MCF 10A (cell line): ENCODE results near the gene VEZF1. TPM values are rescaled to one million over a fixed set of nuclear protein-coding genes. Genes with fewer than 3 reads are reported as not detected.

ENCODE experiments used
- BruUV-seq: library from RNA; stranded (reverse); fragments of 400-500 nt; replicated peaks from 2 replicates; lab custom pipeline; 2021; lab: Mats Ljungman, UMichigan
- CTCF ChIA-PET: fragments of 300-600 bp; sonication (Branson Sonifier 250); formaldehyde crosslinking; extraction: SDS; loops from one replicate; lab custom pipeline; 2021; ENCODE audit warnings: antibody characterized with exemption, inconsistent platforms; lab: Yijun Ruan, JAX
- POLR2A ChIA-PET: fragments of 300-600, 350-650 bp; sonication (Branson Sonifier 250); formaldehyde crosslinking; extraction: SDS; loops from one replicate; lab custom pipeline; 2020; ENCODE audit warnings: antibody characterized with exemption, inconsistent platforms; lab: Yijun Ruan, JAX
- DNase-seq: peaks from one replicate; pipeline ENCODE4 v3.0.0-alpha.2; 2018; ENCODE audit not compliant: unreplicated experiment
- H3K27ac Mint-ChIP-seq: one replicate; pipeline ENCODE4 v1.8.0; 2022; ENCODE audit warnings: mild to moderate bottlenecking, low read depth, mixed read lengths; ENCODE audit not compliant: unreplicated experiment
- H3K27me3 Mint-ChIP-seq: one replicate; pipeline ENCODE4 v1.8.0; 2022; ENCODE audit warnings: mixed read lengths; ENCODE audit not compliant: insufficient read depth, unreplicated experiment
- H3K36me3 Mint-ChIP-seq: one replicate; pipeline ENCODE4 v1.8.0; 2022; ENCODE audit warnings: mild to moderate bottlenecking, moderate library complexity, mixed read lengths; ENCODE audit not compliant: insufficient read depth, unreplicated experiment
- H3K4me1 Mint-ChIP-seq: one replicate; pipeline ENCODE4 v1.8.0; 2022; ENCODE audit warnings: mixed read lengths; ENCODE audit not compliant: insufficient read depth, unreplicated experiment
- H3K4me3 Mint-ChIP-seq: one replicate; pipeline ENCODE4 v1.8.0; 2022; ENCODE audit warnings: mild to moderate bottlenecking, moderate library complexity, mixed read lengths; ENCODE audit not compliant: unreplicated experiment
- H3K9me3 Mint-ChIP-seq: one replicate; pipeline ENCODE4 v1.8.0; 2022; ENCODE audit warnings: mixed read lengths; ENCODE audit not compliant: unreplicated experiment
- intact Hi-C: fragments of 100-400 bp; cut with micrococcal nuclease; formaldehyde crosslinking; loops from 2 replicates; pipeline ENCODE4 v1.14.1; 2022
- total RNA-seq: library from RNA; stranded (reverse); gene quantifications from 2 replicates; pipeline ENCODE4 v1.2.3, GENCODE V29; 2022
- TF ChIP-seq, protein P1 (sequence below): fragments of 200-600 bp; IDR thresholded peaks from one replicate; pipeline ENCODE4 v1.8.0; 2022; ENCODE audit warnings: antibody characterized with exemption, mild to moderate bottlenecking; ENCODE audit not compliant: unreplicated experiment

Gene VEZF1
- total RNA-seq, 1 experiment from 2014 or later, result 66.8 TPM

DNA sequence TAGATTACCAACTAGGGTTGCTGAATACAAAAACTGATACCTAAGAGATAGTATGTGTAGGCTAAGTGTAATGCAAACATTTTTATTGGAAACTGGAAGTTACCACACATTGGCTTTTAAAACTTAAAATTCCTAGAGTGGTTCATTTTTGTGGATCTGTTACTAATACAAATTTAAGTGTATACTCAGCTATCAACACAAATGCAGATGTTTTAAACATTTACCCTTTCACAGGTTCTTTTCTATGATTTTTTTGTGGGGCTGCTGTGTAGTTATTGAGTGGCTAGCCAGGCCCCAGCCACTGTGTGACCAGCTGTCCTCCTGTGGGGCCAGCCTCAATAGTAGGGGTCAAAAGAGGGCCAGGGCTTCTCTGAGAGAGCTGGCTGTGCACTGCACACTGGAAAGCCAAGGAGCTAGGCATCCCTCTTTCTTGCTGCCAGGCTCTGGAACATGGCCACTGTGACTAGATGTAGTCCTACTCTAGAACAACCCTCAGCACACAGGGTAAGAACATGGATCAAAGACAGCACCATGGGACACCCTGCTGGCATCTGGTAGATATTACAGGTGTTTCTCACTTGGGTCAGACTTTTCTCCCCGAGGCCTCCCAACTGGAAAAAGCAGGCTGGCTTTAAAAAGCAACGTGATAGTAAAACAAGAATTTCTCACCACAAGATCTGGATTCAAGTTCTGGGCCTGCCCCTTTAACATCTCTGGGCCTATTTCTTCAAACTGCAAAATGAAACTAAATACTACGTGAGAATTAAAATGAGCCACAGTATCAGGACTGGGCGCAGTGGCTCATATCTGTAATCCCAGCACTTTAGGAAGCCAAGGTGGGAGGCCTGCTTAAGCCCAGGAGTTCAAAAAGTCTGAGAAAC is 7.3 kb upstream of the VEZF1 start:
- intact Hi-C loops, result loop anchor here (1.0 to 10.0 kb wide), 4 partner anchors 103 to 891 kb away; no protein-coding TSS in a partner anchor
- POLR2A ChIA-PET, result interaction anchor here (0.6 to 6.5 kb wide), 13 partner anchors 9 to 825 kb away, joined by 3 to 52 read pairs (median 3); partner anchors contain the start of genes MRPS23 and SRSF1
- Mint-ChIP-seq H3K4me3 (no peak overlapping the region), H3K27me3 (no peaks in the 10 kb centered on the region), H3K9me3 (no peaks in the 10 kb centered on the region), H3K4me1 (peaks cover 6% of the 10 kb centered on the region), H3K36me3 (peaks cover 53% of the 10 kb centered on the region), H3K27ac (peak overlapping the region; percentile 50)
- CTCF ChIA-PET, result interaction anchor here (0.6 to 15.6 kb wide), 16 partner anchors 40 to 887 kb away, joined by 3 to 418 read pairs (median 4); partner anchors contain the start of gene MRPS23
- no TSS peak for BruUV-seq
- TF ChIP-seq, protein P1, sequence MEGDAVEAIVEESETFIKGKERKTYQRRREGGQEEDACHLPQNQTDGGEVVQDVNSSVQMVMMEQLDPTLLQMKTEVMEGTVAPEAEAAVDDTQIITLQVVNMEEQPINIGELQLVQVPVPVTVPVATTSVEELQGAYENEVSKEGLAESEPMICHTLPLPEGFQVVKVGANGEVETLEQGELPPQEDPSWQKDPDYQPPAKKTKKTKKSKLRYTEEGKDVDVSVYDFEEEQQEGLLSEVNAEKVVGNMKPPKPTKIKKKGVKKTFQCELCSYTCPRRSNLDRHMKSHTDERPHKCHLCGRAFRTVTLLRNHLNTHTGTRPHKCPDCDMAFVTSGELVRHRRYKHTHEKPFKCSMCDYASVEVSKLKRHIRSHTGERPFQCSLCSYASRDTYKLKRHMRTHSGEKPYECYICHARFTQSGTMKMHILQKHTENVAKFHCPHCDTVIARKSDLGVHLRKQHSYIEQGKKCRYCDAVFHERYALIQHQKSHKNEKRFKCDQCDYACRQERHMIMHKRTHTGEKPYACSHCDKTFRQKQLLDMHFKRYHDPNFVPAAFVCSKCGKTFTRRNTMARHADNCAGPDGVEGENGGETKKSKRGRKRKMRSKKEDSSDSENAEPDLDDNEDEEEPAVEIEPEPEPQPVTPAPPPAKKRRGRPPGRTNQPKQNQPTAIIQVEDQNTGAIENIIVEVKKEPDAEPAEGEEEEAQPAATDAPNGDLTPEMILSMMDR, result peak; percentile 70
- DNase-seq, result peak; percentile 85

DNA sequence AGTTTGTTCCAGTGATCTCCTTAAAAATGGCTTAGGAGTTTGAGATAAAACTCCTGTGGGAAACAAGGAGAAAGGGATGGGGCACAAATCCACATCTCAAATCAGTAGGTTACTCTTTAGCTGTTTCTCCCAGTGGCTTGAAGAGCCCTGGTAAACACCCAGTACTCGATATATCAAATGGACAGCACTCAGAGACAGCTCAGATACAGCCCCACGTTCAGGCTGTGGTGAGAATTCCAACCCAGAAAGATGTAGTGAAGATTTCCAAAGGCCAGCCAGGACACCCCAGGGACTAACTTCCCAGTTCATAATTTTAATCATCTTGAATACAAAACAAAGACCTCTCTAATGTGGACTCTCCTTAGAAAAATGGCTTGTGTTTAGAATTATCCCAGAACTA is 6.4 kb upstream of the VEZF1 start:
- ChIA-PET CTCF (interaction anchor here (0.6 to 15.6 kb wide), 12 partner anchors 41 to 886 kb away, joined by 3 to 418 read pairs (median 4); partner anchors contain the start of gene MRPS23), POLR2A (interaction anchor here (0.6 to 6.5 kb wide), 12 partner anchors 8 to 825 kb away, joined by 3 to 52 read pairs (median 5); partner anchors contain the start of genes MRPS23 and SRSF1)
- BruUV-seq, result no TSS peak
- TF ChIP-seq, protein P1, result no peak
- H3K9me3 Mint-ChIP-seq, result no peaks in the 10 kb centered on the region
- no peaks in the 10 kb centered on the region for H3K27me3 Mint-ChIP-seq
- H3K4me3 Mint-ChIP-seq, result no peak overlapping the region
- DNase-seq, result no peak
- peaks cover 47% of the 10 kb centered on the region for H3K36me3 Mint-ChIP-seq
- peaks cover 10% of the 10 kb centered on the region for H3K4me1 Mint-ChIP-seq
- intact Hi-C loops, result loop anchor here (2.0 to 10.0 kb wide), 2 partner anchors 102 to 890 kb away; no protein-coding TSS in a partner anchor
- H3K27ac Mint-ChIP-seq, result no peak overlapping the region

DNA sequence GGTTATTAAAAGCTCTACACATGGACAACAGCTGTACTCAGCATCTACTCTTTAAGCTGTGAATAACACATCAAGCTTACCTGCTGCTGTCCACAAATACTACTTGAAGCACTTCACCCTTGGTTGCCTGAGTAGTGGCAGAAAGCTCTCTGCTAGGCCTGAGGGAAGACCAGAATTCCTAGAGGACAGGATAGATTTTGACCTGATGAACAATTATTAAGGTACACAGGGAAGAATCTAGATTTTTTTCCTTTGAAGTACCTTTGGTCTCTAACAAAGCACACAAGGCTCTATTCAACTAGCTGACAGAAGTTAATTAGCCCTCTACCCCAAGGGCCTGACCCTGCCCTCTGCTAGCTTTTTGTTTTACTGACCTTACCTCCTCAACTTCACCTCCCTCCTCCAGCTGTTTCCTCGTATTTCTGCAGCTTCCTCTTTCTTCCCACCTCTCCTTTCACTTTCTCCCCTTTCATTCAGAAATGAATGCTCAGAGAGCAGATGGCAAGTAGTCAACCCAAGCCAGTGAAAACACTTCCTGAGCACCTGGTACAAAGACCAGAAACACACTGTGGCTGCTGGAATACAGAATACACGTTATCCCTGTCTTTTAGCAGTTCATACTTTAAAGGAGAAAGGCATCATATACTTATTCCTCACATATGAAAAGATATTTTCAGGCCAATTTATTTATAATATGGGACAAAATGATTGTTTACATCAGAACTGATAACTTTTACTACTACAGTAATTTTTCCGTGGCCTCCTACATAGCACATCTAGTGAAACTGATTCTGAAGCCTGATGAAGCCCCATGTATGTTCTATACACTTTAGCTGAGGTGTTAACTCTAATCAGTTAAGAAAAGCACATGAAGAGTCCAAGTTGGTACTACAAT is 5.7 kb upstream of the VEZF1 start:
- ChIA-PET POLR2A (interaction anchor here (0.6 to 6.5 kb wide), 15 partner anchors 8 to 896 kb away, joined by 3 to 52 read pairs (median 4); partner anchors contain the start of genes MRPS23 and SRSF1), CTCF (interaction anchor here (0.5 to 15.6 kb wide), 11 partner anchors 11 to 160 kb away, joined by 3 to 418 read pairs (median 4); partner anchors contain the start of gene MRPS23)
- no peak for DNase-seq
- peaks cover 47% of the 10 kb centered on the region for H3K36me3 Mint-ChIP-seq
- BruUV-seq, result no TSS peak
- H3K27me3 Mint-ChIP-seq, result no peaks in the 10 kb centered on the region
- peaks cover 17% of the 10 kb centered on the region for H3K4me1 Mint-ChIP-seq
- TF ChIP-seq, protein P1, result no peak
- H3K4me3 Mint-ChIP-seq, result no peak overlapping the region
- no peaks in the 10 kb centered on the region for H3K9me3 Mint-ChIP-seq
- intact Hi-C loops, result loop anchor here (2.0 to 10.0 kb wide), 2 partner anchors 101 to 889 kb away; no protein-coding TSS in a partner anchor
- H3K27ac Mint-ChIP-seq, result peak overlapping the region; percentile 64
